ENCODE measurements around the gene PIGL. TPM values are rescaled to one million over a fixed set of nuclear protein-coding genes. Genes with fewer than 3 reads are reported as not detected.

PIGL gene
- total and polyA plus RNA-seq, 2 of the 4 experiments (the other 2 are of a cell fraction): 17.9 to 29.5 TPM

DNA sequence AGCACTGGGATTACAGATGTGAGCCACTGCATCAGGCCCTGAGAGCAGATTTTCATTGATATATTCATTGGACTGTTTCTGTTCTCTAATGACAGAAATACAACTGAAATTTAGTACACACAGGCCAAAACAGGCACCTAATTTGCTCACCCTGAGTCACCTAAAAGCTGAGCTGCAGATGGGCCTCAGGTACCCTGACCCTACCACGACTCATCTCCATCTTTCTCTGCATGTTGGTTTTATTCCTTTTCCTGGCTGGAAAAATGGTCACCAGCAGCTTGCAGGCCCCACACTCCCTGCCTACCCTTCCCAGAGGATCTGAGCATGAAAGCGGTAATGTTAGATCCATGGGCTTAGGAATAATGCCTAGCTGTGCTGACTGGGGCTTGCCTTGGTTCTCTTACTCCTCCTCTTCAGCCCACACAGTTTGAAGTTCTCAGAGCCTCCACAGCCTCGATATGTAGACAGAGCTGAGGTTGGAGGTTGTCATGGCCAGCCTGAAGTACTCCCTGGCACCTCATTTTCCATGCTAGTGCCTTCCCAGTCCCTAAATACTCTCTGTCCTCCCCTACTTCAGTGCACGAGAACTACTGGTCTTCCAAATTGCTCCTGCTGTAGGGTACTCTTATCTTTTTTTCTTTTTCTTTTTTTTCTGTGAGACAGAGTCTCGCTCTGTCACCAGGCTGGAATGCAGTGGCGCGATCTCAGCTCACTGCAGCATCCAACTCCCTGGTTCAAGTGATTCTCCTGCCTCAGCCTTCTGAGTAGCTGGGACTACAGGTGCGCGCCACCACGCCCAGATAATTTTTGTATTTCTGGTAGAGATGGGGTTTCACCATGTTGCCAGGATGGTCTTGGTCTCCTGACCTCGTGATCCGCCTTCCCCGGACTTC, 85.2 kb downstream of the PIGL start:
- Histone ChIP-seq H3K4me3 (ENCODE audit: insufficient read depth, low read depth, low read length) (no peak overlapping the region), H3K4ac (ENCODE audit: low read depth, low read length) (peak overlapping the region; percentile 65), H4K20me1 (ENCODE audit: insufficient read depth, low read length) (no peaks in the 10 kb centered on the region), H2AK9ac (replicated peaks; ENCODE audit: low read depth, low read length, poor library complexity) (peak overlapping the region; percentile 48), H2BK20ac (ENCODE audit: low read depth, low read length) (peak overlapping the region; percentile 53), H2AFZ (replicated peaks; ENCODE audit: low read length, poor library complexity) (peak overlapping the region; percentile 75), H3K18ac (ENCODE audit: low read depth, low read length) (peak overlapping the region; percentile 88; the same call in 1 of the 2 replicates), H4K91ac (ENCODE audit: insufficient read depth, low read depth, low read length) (peak overlapping the region; percentile 50; the same call in 1 of the 2 replicates), H3K56ac (ENCODE audit: extremely low read depth, insufficient read depth, low read length) (no peak overlapping the region), H3K23ac (ENCODE audit: low read depth, low read length) (peak overlapping the region; percentile 66; the same call in 1 of the 2 replicates), H3K4me2 (ENCODE audit: low read depth, low read length) (no peak overlapping the region), H2BK120ac (ENCODE audit: low read depth, low read length) (peak overlapping the region; percentile 79), H3K9ac (ENCODE audit: low read depth, low read length) (0 out of 2 replicates have a peak overlapping the region, but pooled peaks have one; percentile 2), H4K5ac (ENCODE audit: low read depth, low read length) (peak overlapping the region; percentile 83), H2BK5ac (ENCODE audit: low read depth, low read length, poor library complexity, severe bottlenecking) (peak overlapping the region; percentile 35), H3K14ac (replicated peaks; ENCODE audit: low read depth, low read length) (peak overlapping the region; percentile 82), H4K8ac (ENCODE audit: low read depth in 2 of 2, low read length in 2 of 2) (peak overlapping the region in 1 of 2 experiments; percentile 48; a peak in 2 of 4 replicates), H2AK5ac (ENCODE audit: low read depth, low read length) (peak overlapping the region; percentile 54; the same call in 1 of the 2 replicates), H3K9me1 (ENCODE audit: insufficient read depth, low read length) (peaks cover 6% of the 10 kb centered on the region), H3K27me3 (ENCODE audit: control insufficient read depth, insufficient read depth, low read length) (no peaks in the 10 kb centered on the region), H3K36me3 (ENCODE audit: control insufficient read depth, insufficient read depth, low read length) (0 out of 2 replicates have a peak, but pooled peaks cover 1% of the 10 kb centered on the region), H3K79me1 (ENCODE audit: low read depth in 1 of 2, low read length in 2 of 2) (no peaks in the 10 kb centered on the region), H3K27ac (ENCODE audit: insufficient read depth, low read length) (peak overlapping the region; percentile 36; the same call in 1 of the 2 replicates), H3K9me3 (ENCODE audit: control insufficient read depth, insufficient read depth, low read length) (no peaks in the 10 kb centered on the region), H2BK15ac (ENCODE audit: low read depth, low read length) (peak overlapping the region; percentile 80; the same call in 2 of the 3 replicates), H3K4me1 (ENCODE audit: control insufficient read depth, insufficient read depth, low read length) (peaks cover 8% of the 10 kb centered on the region)
- DNase-seq (peak; percentile 60), ATAC-seq (ENCODE audit: low read depth) (peak; percentile 50)
- intact Hi-C loops (cut with micrococcal nuclease): no loop called here
- TF ChIP-seq CHD1 (IDR thresholded peaks at IDR 0.05; ENCODE audit: low read depth, low read length) (no peak), SMC3 (IDR thresholded peaks at IDR 0.05; ENCODE audit: low read depth, low read length) (no peak), BHLHE40 (IDR thresholded peaks at IDR 0.05; ENCODE audit: low read depth, low read length) (no peak), POLR2A (IDR thresholded peaks at IDR 0.05; ENCODE audit: low read depth, low read length) (no peak), MXI1 (IDR thresholded peaks at IDR 0.05; ENCODE audit: borderline replicate concordance, low read depth, low read length) (no peak), MAFK (IDR thresholded peaks at IDR 0.05; ENCODE audit: low read depth, low read length) (no peak), RAD21 (IDR thresholded peaks at IDR 0.05; ENCODE audit: low read length) (no peak), RCOR1 (IDR thresholded peaks at IDR 0.05; ENCODE audit: insufficient replicate concordance, low read length) (no peak), FOS (IDR thresholded peaks at IDR 0.05; ENCODE audit: low read depth, low read length) (no peak)
- TF ChIP-seq, protein P1, sequence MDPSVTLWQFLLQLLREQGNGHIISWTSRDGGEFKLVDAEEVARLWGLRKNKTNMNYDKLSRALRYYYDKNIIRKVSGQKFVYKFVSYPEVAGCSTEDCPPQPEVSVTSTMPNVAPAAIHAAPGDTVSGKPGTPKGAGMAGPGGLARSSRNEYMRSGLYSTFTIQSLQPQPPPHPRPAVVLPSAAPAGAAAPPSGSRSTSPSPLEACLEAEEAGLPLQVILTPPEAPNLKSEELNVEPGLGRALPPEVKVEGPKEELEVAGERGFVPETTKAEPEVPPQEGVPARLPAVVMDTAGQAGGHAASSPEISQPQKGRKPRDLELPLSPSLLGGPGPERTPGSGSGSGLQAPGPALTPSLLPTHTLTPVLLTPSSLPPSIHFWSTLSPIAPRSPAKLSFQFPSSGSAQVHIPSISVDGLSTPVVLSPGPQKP (IDR thresholded peaks at IDR 0.05; ENCODE audit: borderline replicate concordance, low read depth, low read length): no peak
- TF ChIP-seq, protein P2, sequence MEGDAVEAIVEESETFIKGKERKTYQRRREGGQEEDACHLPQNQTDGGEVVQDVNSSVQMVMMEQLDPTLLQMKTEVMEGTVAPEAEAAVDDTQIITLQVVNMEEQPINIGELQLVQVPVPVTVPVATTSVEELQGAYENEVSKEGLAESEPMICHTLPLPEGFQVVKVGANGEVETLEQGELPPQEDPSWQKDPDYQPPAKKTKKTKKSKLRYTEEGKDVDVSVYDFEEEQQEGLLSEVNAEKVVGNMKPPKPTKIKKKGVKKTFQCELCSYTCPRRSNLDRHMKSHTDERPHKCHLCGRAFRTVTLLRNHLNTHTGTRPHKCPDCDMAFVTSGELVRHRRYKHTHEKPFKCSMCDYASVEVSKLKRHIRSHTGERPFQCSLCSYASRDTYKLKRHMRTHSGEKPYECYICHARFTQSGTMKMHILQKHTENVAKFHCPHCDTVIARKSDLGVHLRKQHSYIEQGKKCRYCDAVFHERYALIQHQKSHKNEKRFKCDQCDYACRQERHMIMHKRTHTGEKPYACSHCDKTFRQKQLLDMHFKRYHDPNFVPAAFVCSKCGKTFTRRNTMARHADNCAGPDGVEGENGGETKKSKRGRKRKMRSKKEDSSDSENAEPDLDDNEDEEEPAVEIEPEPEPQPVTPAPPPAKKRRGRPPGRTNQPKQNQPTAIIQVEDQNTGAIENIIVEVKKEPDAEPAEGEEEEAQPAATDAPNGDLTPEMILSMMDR (conservative IDR thresholded peaks at IDR 0.05; ENCODE audit: low read depth, low read length): no peak
- TF ChIP-seq, protein P3, sequence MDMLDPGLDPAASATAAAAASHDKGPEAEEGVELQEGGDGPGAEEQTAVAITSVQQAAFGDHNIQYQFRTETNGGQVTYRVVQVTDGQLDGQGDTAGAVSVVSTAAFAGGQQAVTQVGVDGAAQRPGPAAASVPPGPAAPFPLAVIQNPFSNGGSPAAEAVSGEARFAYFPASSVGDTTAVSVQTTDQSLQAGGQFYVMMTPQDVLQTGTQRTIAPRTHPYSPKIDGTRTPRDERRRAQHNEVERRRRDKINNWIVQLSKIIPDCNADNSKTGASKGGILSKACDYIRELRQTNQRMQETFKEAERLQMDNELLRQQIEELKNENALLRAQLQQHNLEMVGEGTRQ (IDR thresholded peaks at IDR 0.05; ENCODE audit: low read depth, low read length): no peak
- ChIA-PET CTCF (no interaction called here), POLR2A (ENCODE audit: unreplicated experiment) (no interaction called here)
- BruUV-seq (replicated peaks): no TSS peak
- WGBS, 2 experiments (ENCODE audit: extremely low coverage in 2 of 2, insufficient read length in 1 of 2): 94% methylated on average over 3 of the region's 13 CpGs; no CpG with 5 or more reads in 1 of the 2 experiments
- in situ Hi-C loops (cut with MboI; ENCODE audit: low sequenced_read_pairs): no loop called here
- dilution Hi-C loops (cut with HindIII; ENCODE audit: low sequenced_read_pairs, unreplicated experiment): no loop called here
